ENCODE results near the gene TTC13. TPM values are rescaled to one million over a fixed set of nuclear protein-coding genes. Genes with fewer than 3 reads are reported as not detected.

The TTC13 gene
- polyA plus RNA-seq, 1 of the 3 experiments (the other 2 are of a cell fraction): 5.5 TPM

GRCh38 chr1:230976360-230976759 is 2.3 kb downstream of the TTC13 start:
- CTCF ChIA-PET: interaction anchor here (1.4 kb wide), 1 partner anchor 231 kb away, joined by 3 read pairs; no protein-coding TSS in a partner anchor
- WGBS (ENCODE audit: low lambda C conversion rate): 94% methylated on average over 4 of the region's 4 CpGs

GRCh38 chr1:230975636-230976035 is 3.0 kb downstream of the TTC13 start:
- H3K27me3 ChIP-seq (ENCODE audit: insufficient read depth): no peaks in the 10 kb centered on the region
- peaks cover 0 to 13% of the 10 kb centered on the region in 2 experiments; a peak in 2 of 4 replicates for H3K4me1 ChIP-seq (ENCODE audit: control insufficient read depth in 1 of 2, insufficient read depth in 2 of 2, low read depth in 1 of 2, low read length in 1 of 2)
- H3K27ac ChIP-seq (ENCODE audit: low read depth in 2 of 2, low read length in 1 of 2): no peak overlapping the region
- H3K4me3 ChIP-seq (ENCODE audit: low read depth in 2 of 2, low read length in 1 of 2): no peak overlapping the region
- H4K20me1 ChIP-seq (ENCODE audit: insufficient read depth): no peaks in the 10 kb centered on the region
- CTCF ChIA-PET: interaction anchor here (1.4 kb wide), 1 partner anchor 231 kb away, joined by 3 read pairs; no protein-coding TSS in a partner anchor
- H3K4me2 ChIP-seq: no peak overlapping the region
- H2AFZ ChIP-seq (ENCODE audit: low read depth): no peak overlapping the region
- H3K9me2 ChIP-seq: no peaks in the 10 kb centered on the region
- no peak for TF ChIP-seq RFX5 (IDR thresholded peaks at IDR 0.05; ENCODE audit: low read length)
- TF ChIP-seq RXRA (IDR thresholded peaks at IDR 0.05; ENCODE audit: borderline replicate concordance, low read depth): no peak
- no peak for TF ChIP-seq SIN3A (IDR thresholded peaks at IDR 0.05; ENCODE audit: borderline replicate concordance, low read depth, low read length)
- no peak for TF ChIP-seq CHD2 (IDR thresholded peaks at IDR 0.05; ENCODE audit: low read length, partially characterized antibody)
- TF ChIP-seq SMC3 (IDR thresholded peaks at IDR 0.05; ENCODE audit: low read depth, low read length): no peak
- no peak for TF ChIP-seq FOXJ3 (CRISPR knock-in tag; IDR thresholded peaks at IDR 0.05)
- no peak for TF ChIP-seq RCOR1 (IDR thresholded peaks at IDR 0.05; ENCODE audit: low read length)
- no peak for TF ChIP-seq YY1 (IDR thresholded peaks at IDR 0.05; ENCODE audit: low read depth)
- no peak for TF ChIP-seq TAF1 (IDR thresholded peaks at IDR 0.05; ENCODE audit: borderline replicate concordance, low read depth, low read length)
- no peak for TF ChIP-seq EZH2phosphoT487 (IDR thresholded peaks at IDR 0.05; ENCODE audit: borderline replicate concordance, low read depth)
- H3K79me2 ChIP-seq (ENCODE audit: insufficient read depth): peaks cover 36% of the 10 kb centered on the region
- H3K9me3 ChIP-seq: no peaks in the 10 kb centered on the region
- POLR2A ChIA-PET: no interaction called here
- no peak overlapping the region for H3K9ac ChIP-seq
- peaks cover 5% of the 10 kb centered on the region for H3F3A ChIP-seq (replicated peaks; ENCODE audit: insufficient read depth)
- 81% methylated on average over 1 of the region's 3 CpGs for WGBS (ENCODE audit: low lambda C conversion rate)
- H3K36me3 ChIP-seq (replicated peaks in 1 of 2; ENCODE audit: control insufficient read depth in 1 of 2, insufficient read depth in 2 of 2, low read length in 1 of 2): peaks cover 6% of the 10 kb centered on the region in 2 experiments
- no peak for DNase-seq

More at GRCh38 chr1:230976360-230976759, 2.3 kb downstream of the TTC13 start:
- Histone ChIP-seq H3K27me3 (ENCODE audit: insufficient read depth) (no peaks in the 10 kb centered on the region), H3K4me3 (ENCODE audit: low read depth in 2 of 2, low read length in 1 of 2) (no peak overlapping the region), H3K4me1 (ENCODE audit: control insufficient read depth in 1 of 2, insufficient read depth in 2 of 2, low read depth in 1 of 2, low read length in 1 of 2) (peaks cover 0 to 13% of the 10 kb centered on the region in 2 experiments; a peak in 2 of 4 replicates), H3F3A (replicated peaks; ENCODE audit: insufficient read depth) (peaks cover 5% of the 10 kb centered on the region), H2AFZ (ENCODE audit: low read depth) (no peak overlapping the region), H3K9ac (no peak overlapping the region), H3K27ac (ENCODE audit: low read depth in 2 of 2, low read length in 1 of 2) (no peak overlapping the region), H3K36me3 (replicated peaks in 1 of 2; ENCODE audit: control insufficient read depth in 1 of 2, insufficient read depth in 2 of 2, low read length in 1 of 2) (peaks cover 6 to 10% of the 10 kb centered on the region in 2 experiments), H3K9me2 (no peaks in the 10 kb centered on the region), H3K9me3 (no peaks in the 10 kb centered on the region), H4K20me1 (ENCODE audit: insufficient read depth) (no peaks in the 10 kb centered on the region), H3K79me2 (ENCODE audit: insufficient read depth) (peaks cover 43% of the 10 kb centered on the region), H3K4me2 (no peak overlapping the region)
- no peak for DNase-seq
- POLR2A ChIA-PET: no interaction called here
- TF ChIP-seq USF1 (IDR thresholded peaks at IDR 0.05; ENCODE audit: borderline replicate concordance, low read depth) (no peak), MXI1 (IDR thresholded peaks at IDR 0.05; ENCODE audit: low read depth, low read length) (no peak), FOXJ3 (CRISPR knock-in tag; IDR thresholded peaks at IDR 0.05) (no peak), SIN3A (IDR thresholded peaks at IDR 0.05; ENCODE audit: borderline replicate concordance, low read depth, low read length) (no peak), POLR2AphosphoS5 (IDR thresholded peaks at IDR 0.05; ENCODE audit: low read depth, low read length) (no peak), ELF1 (IDR thresholded peaks at IDR 0.05) (no peak), CTCF (IDR thresholded peaks at IDR 0.05) (no peak), JUND (IDR thresholded peaks at IDR 0.05) (no peak), GABPA (IDR thresholded peaks at IDR 0.05; ENCODE audit: low read depth) (no peak), SMC3 (IDR thresholded peaks at IDR 0.05; ENCODE audit: low read depth, low read length) (no peak), TCF12 (IDR thresholded peaks at IDR 0.05) (no peak), RXRA (IDR thresholded peaks at IDR 0.05; ENCODE audit: borderline replicate concordance, low read depth) (no peak), TAF1 (IDR thresholded peaks at IDR 0.05; ENCODE audit: borderline replicate concordance, low read depth, low read length) (no peak), EP300 (IDR thresholded peaks at IDR 0.05; ENCODE audit: borderline replicate concordance in 1 of 2, low read depth in 1 of 2, low read length in 1 of 2) (no peak), NFIC (IDR thresholded peaks at IDR 0.05; ENCODE audit: borderline replicate concordance) (no peak)

Data from SK-N-SH (cell line).